Endothelial cell (in vitro differentiated cells): ENCODE results near the gene MYOT. TPM values are rescaled to one million over a fixed set of nuclear protein-coding genes. Genes with fewer than 3 reads are reported as not detected.

Experiments used
- DNase-seq: peaks from one replicate; pipeline ENCODE4 v3.0.0; 2021; ENCODE audit warnings: low spot score
- H3K27ac Mint-ChIP-seq: one replicate; pipeline ENCODE4 v1.8.0; 2021; ENCODE audit warnings: mixed read lengths, inconsistent platforms; ENCODE audit not compliant: unreplicated experiment
- H3K27me3 Mint-ChIP-seq: one replicate; pipeline ENCODE4 v1.8.0; 2021; ENCODE audit warnings: mild to moderate bottlenecking, moderate library complexity, mixed read lengths, inconsistent platforms; ENCODE audit not compliant: unreplicated experiment
- H3K36me3 Mint-ChIP-seq: one replicate; pipeline ENCODE4 v1.8.0; 2021; ENCODE audit warnings: mild to moderate bottlenecking, low read depth, mixed read lengths, inconsistent platforms; ENCODE audit not compliant: unreplicated experiment
- H3K4me1 Mint-ChIP-seq: one replicate; pipeline ENCODE4 v1.8.0; 2021; ENCODE audit warnings: mild to moderate bottlenecking, mixed read lengths, inconsistent platforms; ENCODE audit not compliant: unreplicated experiment
- H3K4me3 Mint-ChIP-seq: one replicate; pipeline ENCODE4 v1.8.0; 2021; ENCODE audit warnings: mild to moderate bottlenecking, mixed read lengths, inconsistent platforms; ENCODE audit not compliant: unreplicated experiment
- H3K9me3 Mint-ChIP-seq: one replicate; pipeline ENCODE4 v1.8.0; 2021; ENCODE audit warnings: mixed read lengths, inconsistent platforms; ENCODE audit not compliant: unreplicated experiment
- CTCF ChIP-seq: fragments of 200-600 bp; sonication (generic); IDR thresholded peaks from one replicate; pipeline ENCODE4 v1.5.0; 2021; ENCODE audit warnings: antibody characterized with exemption; ENCODE audit not compliant: unreplicated experiment
- total RNA-seq: library from RNA; stranded (reverse); fragmentation: NEBNext Ultra II Directional; extraction: Animal tissue kit (Norgen Biotek cat#: 25700); gene quantifications from one replicate; pipeline ENCODE4 v1.2.1, GENCODE V29; 2021; ENCODE audit not compliant: unreplicated experiment

MYOT gene
- total RNA-seq, 1 donor from 2014 or later, result not detected

- TF ChIP-seq CTCF, result no peak
- H3K4me1 Mint-ChIP-seq, result peaks cover 3% of the 10 kb centered on the region
- no peak overlapping the region for H3K4me3 Mint-ChIP-seq
- DNase-seq, result no peak
- no peak overlapping the region for H3K27ac Mint-ChIP-seq
- no peaks in the 10 kb centered on the region for H3K9me3 Mint-ChIP-seq
- H3K36me3 Mint-ChIP-seq, result no peaks in the 10 kb centered on the region
- no peaks in the 10 kb centered on the region for H3K27me3 Mint-ChIP-seq
Measured at GRCh38 chr5:137871571-137871970, 3.9 kb downstream of the MYOT start.

GRCh38 chr5:137872466-137872865 is 4.8 kb downstream of the MYOT start:
- Mint-ChIP-seq H3K4me1 (peaks cover 3% of the 10 kb centered on the region), H3K4me3 (no peak overlapping the region), H3K27me3 (no peaks in the 10 kb centered on the region), H3K9me3 (no peaks in the 10 kb centered on the region), H3K36me3 (no peaks in the 10 kb centered on the region), H3K27ac (no peak overlapping the region)
- DNase-seq, result no peak
- TF ChIP-seq CTCF, result no peak

GRCh38 chr5:137876101-137876500 is 8.4 kb downstream of the MYOT start:
- H3K36me3 Mint-ChIP-seq, result no peaks in the 10 kb centered on the region
- no peak overlapping the region for H3K27ac Mint-ChIP-seq
- no peaks in the 10 kb centered on the region for H3K4me1 Mint-ChIP-seq
- TF ChIP-seq CTCF, result no peak
- H3K27me3 Mint-ChIP-seq, result no peaks in the 10 kb centered on the region
- no peaks in the 10 kb centered on the region for H3K9me3 Mint-ChIP-seq
- no peak for DNase-seq
- no peak overlapping the region for H3K4me3 Mint-ChIP-seq

- no peak overlapping the region for H3K27ac Mint-ChIP-seq
- no peaks in the 10 kb centered on the region for H3K27me3 Mint-ChIP-seq
- no peaks in the 10 kb centered on the region for H3K9me3 Mint-ChIP-seq
- H3K4me1 Mint-ChIP-seq, result no peaks in the 10 kb centered on the region
- no peak for DNase-seq
- no peak overlapping the region for H3K4me3 Mint-ChIP-seq
- TF ChIP-seq CTCF, result no peak
- H3K36me3 Mint-ChIP-seq, result no peaks in the 10 kb centered on the region
Measured at GRCh38 chr5:137880313-137880712, 12.7 kb downstream of the MYOT start.

GRCh38 chr5:137887831-137888230 is 20.2 kb downstream of the MYOT start:
- Mint-ChIP-seq H3K27ac (no peak overlapping the region), H3K27me3 (no peaks in the 10 kb centered on the region), H3K4me1 (peaks cover 5% of the 10 kb centered on the region), H3K9me3 (no peaks in the 10 kb centered on the region), H3K4me3 (no peak overlapping the region), H3K36me3 (no peaks in the 10 kb centered on the region)
- no peak for DNase-seq
- no peak for TF ChIP-seq CTCF
